GM06990 (cell line): ENCODE results near the gene TNFRSF4.

Experiments
- DNase-seq: peaks from one replicate; pipeline ENCODE4 v3.0.0-alpha.2; 2011; ENCODE audit not compliant: insufficient read length; ENCODE audit errors: extremely low read depth
- H3K27me3 ChIP-seq: replicated peaks from 2 replicates; pipeline ENCODE4 v1.6.0; 2011; ENCODE audit warnings: low read length; ENCODE audit not compliant: control insufficient read depth, insufficient read depth
- H3K36me3 ChIP-seq: 2 replicates; pipeline ENCODE4 v1.5.1; 2011; ENCODE audit warnings: low read length; ENCODE audit not compliant: control insufficient read depth, insufficient read depth
- H3K4me3 ChIP-seq: replicated peaks from 2 replicates; pipeline ENCODE4 v1.5.1; 2011; ENCODE audit warnings: low read depth, mild to moderate bottlenecking, control low read depth, low read length
- TF ChIP-seq, protein P1 (sequence below): IDR thresholded peaks from 2 replicates; pipeline ENCODE4 v1.5.1; 2011; ENCODE audit warnings: low read length, control low read depth, mild to moderate bottlenecking, inconsistent platforms; ENCODE audit not compliant: insufficient read depth, poor library complexity, severe bottlenecking

The TNFRSF4 gene

DNA sequence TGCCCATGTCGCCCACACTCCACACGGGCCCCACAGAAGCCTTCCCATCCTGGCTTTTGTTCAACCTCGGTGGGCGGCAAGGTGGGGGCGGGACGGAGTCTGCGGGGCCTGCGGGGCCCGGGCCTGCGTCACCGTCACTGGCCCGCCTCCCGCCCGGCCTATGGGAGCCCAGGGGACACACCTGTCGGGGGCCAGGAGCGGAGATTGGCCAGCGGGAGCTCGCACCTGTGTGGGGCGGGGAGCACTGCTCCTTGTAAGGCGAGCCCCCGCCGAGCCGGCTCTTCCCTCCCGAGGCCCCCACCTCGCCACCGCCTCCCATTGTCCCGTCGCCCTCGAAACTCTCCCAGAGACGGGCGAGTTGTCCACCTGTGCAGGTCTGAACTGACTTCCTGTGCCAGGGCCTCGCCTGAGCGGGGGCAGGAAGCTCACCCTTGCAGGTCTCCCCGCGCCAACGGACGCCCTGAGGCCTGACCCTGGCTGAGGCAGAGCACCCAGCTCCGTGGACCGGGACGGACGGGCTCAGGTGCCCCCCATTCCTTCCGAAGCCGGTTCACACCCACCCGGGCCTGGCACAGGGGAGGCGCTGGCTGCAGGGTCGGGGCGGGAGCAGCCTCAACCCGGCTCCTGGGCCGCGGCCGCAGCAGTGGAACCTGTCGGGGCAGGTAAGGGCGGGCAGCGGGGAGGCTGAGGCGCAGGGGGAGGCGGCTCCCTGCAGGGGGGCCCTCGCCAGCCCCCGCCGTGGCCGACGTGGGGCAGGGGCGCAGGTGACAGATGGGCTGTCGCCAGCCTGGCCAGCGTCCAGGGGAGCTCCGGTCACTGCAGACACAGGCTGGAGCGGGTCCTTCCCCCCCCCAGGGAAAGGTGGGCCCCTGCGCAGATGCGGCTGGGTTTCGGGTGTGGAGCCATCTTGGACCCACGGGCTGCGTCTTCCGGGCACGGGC, 51.1 kb downstream of the TNFRSF4 start:
- no peaks in the 10 kb centered on the region for H3K36me3 ChIP-seq
- no peak for DNase-seq
- TF ChIP-seq, protein P1, sequence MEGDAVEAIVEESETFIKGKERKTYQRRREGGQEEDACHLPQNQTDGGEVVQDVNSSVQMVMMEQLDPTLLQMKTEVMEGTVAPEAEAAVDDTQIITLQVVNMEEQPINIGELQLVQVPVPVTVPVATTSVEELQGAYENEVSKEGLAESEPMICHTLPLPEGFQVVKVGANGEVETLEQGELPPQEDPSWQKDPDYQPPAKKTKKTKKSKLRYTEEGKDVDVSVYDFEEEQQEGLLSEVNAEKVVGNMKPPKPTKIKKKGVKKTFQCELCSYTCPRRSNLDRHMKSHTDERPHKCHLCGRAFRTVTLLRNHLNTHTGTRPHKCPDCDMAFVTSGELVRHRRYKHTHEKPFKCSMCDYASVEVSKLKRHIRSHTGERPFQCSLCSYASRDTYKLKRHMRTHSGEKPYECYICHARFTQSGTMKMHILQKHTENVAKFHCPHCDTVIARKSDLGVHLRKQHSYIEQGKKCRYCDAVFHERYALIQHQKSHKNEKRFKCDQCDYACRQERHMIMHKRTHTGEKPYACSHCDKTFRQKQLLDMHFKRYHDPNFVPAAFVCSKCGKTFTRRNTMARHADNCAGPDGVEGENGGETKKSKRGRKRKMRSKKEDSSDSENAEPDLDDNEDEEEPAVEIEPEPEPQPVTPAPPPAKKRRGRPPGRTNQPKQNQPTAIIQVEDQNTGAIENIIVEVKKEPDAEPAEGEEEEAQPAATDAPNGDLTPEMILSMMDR = no peak
- no peak overlapping the region for H3K4me3 ChIP-seq
- no peaks in the 10 kb centered on the region; the same call in 1 of the 2 replicates for H3K27me3 ChIP-seq

DNA sequence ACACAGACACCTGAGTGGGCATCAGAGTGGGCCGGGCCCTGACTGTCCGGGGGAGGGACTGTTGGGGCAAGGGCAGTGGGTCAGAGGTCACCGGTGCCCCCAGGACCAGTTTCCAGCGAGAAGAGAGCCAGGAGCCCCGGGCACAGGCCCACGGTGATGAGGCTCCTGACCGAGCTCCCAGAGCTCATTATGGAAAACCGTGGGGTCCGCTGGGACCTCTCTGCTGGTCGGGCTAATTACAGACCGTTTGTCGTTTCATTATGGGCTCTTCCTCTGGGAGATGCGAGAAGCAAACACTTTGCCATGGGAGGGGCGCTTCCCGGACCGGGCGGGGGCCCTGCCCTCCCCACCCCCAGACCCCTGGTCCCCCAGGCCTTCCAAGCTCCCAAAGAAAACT, 52.3 kb downstream of the TNFRSF4 start:
- no peak for DNase-seq
- TF ChIP-seq, protein P1 = no peak
- Histone ChIP-seq H3K4me3 (no peak overlapping the region), H3K27me3 (no peaks in the 10 kb centered on the region; the same call in 1 of the 2 replicates), H3K36me3 (no peaks in the 10 kb centered on the region)
